GM12878 (cell line): Measurements from ENCODE around the gene RASA4.
"Not testable (repeated sequence)": the region's sequence is repeated elsewhere in the genome, so short reads cannot be mapped to it uniquely, and the experiment has no call there.

Experiments used
- BRCA1 ChIP-seq: IDR thresholded peaks from 2 replicates; pipeline ENCODE4 v1.6.1; 2011; ENCODE audit warnings: low read depth, low read length, improper control_type of control experiment
- CBX3 ChIP-seq: fragments of 200-600 bp; sonication (generic); IDR thresholded peaks from 2 replicates; pipeline ENCODE4 v1.6.1; 2016; ENCODE audit warnings: low read depth, borderline replicate concordance
- CEBPB ChIP-seq, 2 experiments: fragments of 150-350 bp in 1 of 2; IDR thresholded peaks; 2 replicates each; pipeline ENCODE4 v1.6.1; 2012 to 2014; ENCODE audit warnings: low read depth in 2 of 2, low read length in 2 of 2, borderline replicate concordance in 1 of 2, inconsistent platforms in 1 of 2
- CREB1 ChIP-seq: IDR thresholded peaks from 2 replicates; pipeline ENCODE4 v1.6.1; 2012; ENCODE audit warnings: low read depth, mild to moderate bottlenecking, inconsistent platforms
- CTCF ChIP-seq, 3 experiments: IDR thresholded peaks in 2 of 3; conservative IDR thresholded peaks in 1 of 3; 2 replicates each; pipeline ENCODE4 v1.5.1; 2011; ENCODE audit warnings: low read depth in 3 of 3, low read length in 3 of 3, mild to moderate bottlenecking in 3 of 3, control low read depth in 2 of 3, moderate library complexity in 2 of 3, inconsistent platforms in 1 of 3, mixed read lengths in 1 of 3; ENCODE audit not compliant: control insufficient read depth in 2 of 3, insufficient read depth in 1 of 3; ENCODE audit errors: extremely low read depth in 1 of 3
- EZH2 ChIP-seq: IDR thresholded peaks from 2 replicates; pipeline ENCODE4 v1.6.1; 2012; ENCODE audit warnings: low read depth, mild to moderate bottlenecking, control low read depth, inconsistent platforms, low read length, borderline replicate concordance; ENCODE audit not compliant: control insufficient read depth
- JUNB ChIP-seq: IDR thresholded peaks from 2 replicates; pipeline ENCODE4 v1.6.1; 2016; ENCODE audit warnings: antibody characterized with exemption, mild to moderate bottlenecking
- MYC ChIP-seq: IDR thresholded peaks from 2 replicates; pipeline ENCODE4 v1.6.1; 2011; ENCODE audit warnings: mild to moderate bottlenecking, low read length, moderate library complexity, inconsistent platforms; ENCODE audit not compliant: insufficient read depth, insufficient replicate concordance, insufficient read length, severe bottlenecking
- POLR2A ChIP-seq: IDR thresholded peaks from 2 replicates; pipeline ENCODE4 v1.6.1; 2011; ENCODE audit warnings: low read depth, mild to moderate bottlenecking, low read length
- RAD21 ChIP-seq: IDR thresholded peaks from 2 replicates; pipeline ENCODE4 v1.6.1; 2011; ENCODE audit warnings: mild to moderate bottlenecking, low read depth, low read length, moderate library complexity; ENCODE audit not compliant: insufficient read depth
- SPI1 ChIP-seq: IDR thresholded peaks from 2 replicates; pipeline ENCODE4 v1.6.1; 2011; ENCODE audit warnings: low read depth, mild to moderate bottlenecking, low read length, moderate library complexity, borderline replicate concordance; ENCODE audit not compliant: insufficient read depth
- TCF7 ChIP-seq: IDR thresholded peaks from 2 replicates; pipeline ENCODE4 v1.6.1; 2014; ENCODE audit warnings: antibody characterized with exemption, borderline replicate concordance
- ZNF687 ChIP-seq: fragments of 450-650 bp; IDR thresholded peaks from 2 replicates; pipeline ENCODE4 v1.6.1; 2017; ENCODE audit warnings: mild to moderate bottlenecking, moderate library complexity
- ZZZ3 ChIP-seq: IDR thresholded peaks from 2 replicates; pipeline ENCODE4 v1.6.1; 2011; ENCODE audit warnings: low read depth; ENCODE audit not compliant: control insufficient read depth, insufficient read length

GRCh38 chr7:102581722-102582121 lies 34.8 kb downstream of the RASA4 start:
- TF ChIP-seq CTCF (IDR thresholded peaks at IDR 0.05 in 2 of 3, conservative IDR thresholded peaks at IDR 0.05 in 1 of 3; ENCODE audit: control insufficient read depth in 2 of 3, extremely low read depth in 1 of 3, insufficient read depth in 1 of 3, low read depth in 3 of 3, low read length in 3 of 3); TCF7; JUNB; EZH2; POLR2A; CREB1; RAD21; MYC; ZZZ3; CBX3; CEBPB (IDR thresholded peaks at IDR 0.05; ENCODE audit: borderline replicate concordance in 1 of 2, low read depth in 2 of 2, low read length in 2 of 2); BRCA1; SPI1; ZNF687: not testable (repeated sequence)
